Measurements from ENCODE around the gene ZNF516. TPM values are rescaled to one million over a fixed set of nuclear protein-coding genes. Genes with fewer than 3 reads are reported as not detected.
A peak's percentile ranks its signal among the peaks of the same experiment; 100 is the strongest.
"Not testable (repeated sequence)": the region's sequence is repeated elsewhere in the genome, so short reads cannot be mapped to it uniquely, and the experiment has no call there.

The ZNF516 gene
- total RNA-seq, 1 experiment from 2014 or later = 7.9 TPM

GRCh38 chr18:76490670-76491472 lies 4.2 kb downstream of the ZNF516 start:
- DNase-seq (ENCODE audit: low read depth) = no peak

- no peak for DNase-seq (ENCODE audit: low read depth)
Observed at GRCh38 chr18:76490033-76490432, 5.0 kb downstream of the ZNF516 start.

GRCh38 chr18:76489081-76489480 lies 6.0 kb downstream of the ZNF516 start:
- no peak for DNase-seq (ENCODE audit: low read depth)

GRCh38 chr18:76488190-76488589 lies 6.9 kb downstream of the ZNF516 start:
- no peak for DNase-seq (ENCODE audit: low read depth)

- no peak for DNase-seq (ENCODE audit: low read depth)
Observed at GRCh38 chr18:76487782-76488181, 7.3 kb downstream of the ZNF516 start.

- DNase-seq (ENCODE audit: low read depth) = peak; percentile 65
Observed at GRCh38 chr18:76487070-76487469, 8.0 kb downstream of the ZNF516 start.

GRCh38 chr18:76486574-76486973 lies 8.5 kb downstream of the ZNF516 start:
- DNase-seq (ENCODE audit: low read depth) = no peak

GRCh38 chr18:76486038-76486437 lies 9.0 kb downstream of the ZNF516 start:
- no peak for DNase-seq (ENCODE audit: low read depth)

- DNase-seq (ENCODE audit: low read depth) = no peak
Observed at GRCh38 chr18:76484749-76485387, 10.2 kb downstream of the ZNF516 start.

- no peak for DNase-seq (ENCODE audit: low read depth)
Observed at GRCh38 chr18:76483780-76484179, 11.3 kb downstream of the ZNF516 start.

- no peak for DNase-seq (ENCODE audit: low read depth)
Observed at GRCh38 chr18:76482971-76483691, 11.9 kb downstream of the ZNF516 start.

GRCh38 chr18:76482267-76482666 lies 12.8 kb downstream of the ZNF516 start:
- DNase-seq (ENCODE audit: low read depth) = no peak

GRCh38 chr18:76480913-76481312 lies 14.1 kb downstream of the ZNF516 start:
- DNase-seq (ENCODE audit: low read depth) = no peak

- DNase-seq (ENCODE audit: low read depth) = no peak
Observed at GRCh38 chr18:76479351-76480238, 15.4 kb downstream of the ZNF516 start.

- peak; percentile 86 for DNase-seq (ENCODE audit: low read depth)
Observed at GRCh38 chr18:76476665-76477561, 18.1 kb downstream of the ZNF516 start.

GRCh38 chr18:76475450-76476194 lies 19.4 kb downstream of the ZNF516 start:
- DNase-seq (ENCODE audit: low read depth) = no peak

- no peak for DNase-seq (ENCODE audit: low read depth)
Observed at GRCh38 chr18:76474824-76475223, 20.2 kb downstream of the ZNF516 start.

- not testable (repeated sequence) for DNase-seq (ENCODE audit: low read depth)
Observed at GRCh38 chr18:76473521-76473920, 21.5 kb downstream of the ZNF516 start.

GRCh38 chr18:76472829-76473228 lies 22.2 kb downstream of the ZNF516 start:
- no peak for DNase-seq (ENCODE audit: low read depth)

- no peak for DNase-seq (ENCODE audit: low read depth)
Observed at GRCh38 chr18:76471593-76471992, 23.4 kb downstream of the ZNF516 start.

Measured in LHCN-M2 (cell line).